Stimulated activated CD4-positive, alpha-beta T cell treated with anti-CD3 and anti-CD28 coated beads, Interleukin-12 subunit alpha, Interleukin-12 subunit beta, amount 100 ng/mL, for 4 hours (primary cell): ENCODE results near the gene DDA1.

Experiments
- DNase-seq: peaks from one replicate; pipeline ENCODE4 v3.0.0-alpha.2; 2020

DDA1 gene

GRCh38 chr19:17330262-17331044 is 21.1 kb downstream of the DDA1 start:
- no peak for DNase-seq

DNA sequence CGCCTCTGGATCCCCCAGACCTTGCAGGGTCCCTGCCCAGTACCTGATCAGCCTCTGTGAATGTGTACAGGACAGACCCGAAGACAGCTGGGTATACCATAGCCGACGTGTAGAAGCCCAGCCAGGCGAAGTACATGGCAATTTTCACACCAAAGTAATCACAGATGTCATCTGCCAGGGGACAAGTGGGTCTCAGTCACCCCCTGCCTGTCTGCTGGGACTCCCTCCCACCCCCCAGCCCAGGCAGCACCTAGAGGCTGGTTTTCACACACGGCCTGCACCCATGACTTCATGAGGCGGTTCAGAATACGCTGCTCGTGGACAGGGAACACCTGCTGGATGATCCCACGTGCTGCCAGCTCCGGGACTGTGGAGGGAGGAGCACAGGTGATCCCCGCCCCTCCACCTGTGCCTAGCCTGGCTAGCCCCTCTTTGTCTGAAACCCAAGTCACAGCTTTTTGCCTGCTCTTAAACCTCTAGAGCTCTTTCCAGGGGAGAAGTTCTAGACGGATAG is 21.7 kb downstream of the DDA1 start:
- DNase-seq: no peak

GRCh38 chr19:17332360-17332676 is 23.0 kb downstream of the DDA1 start:
- DNase-seq: no peak

- no peak for DNase-seq
Observed at GRCh38 chr19:17332677-17333581, 23.6 kb downstream of the DDA1 start.

GRCh38 chr19:17333611-17334413 is 24.4 kb downstream of the DDA1 start:
- peak; percentile 64 for DNase-seq

GRCh38 chr19:17334414-17335409 is 25.3 kb downstream of the DDA1 start, which contains the start of gene ANO8:
Gene ANO8 (minus strand): TSS chr19:17334855. CDS start chr19:17334670, 185 bp downstream.
- DNase-seq: peak; percentile 98

DNA sequence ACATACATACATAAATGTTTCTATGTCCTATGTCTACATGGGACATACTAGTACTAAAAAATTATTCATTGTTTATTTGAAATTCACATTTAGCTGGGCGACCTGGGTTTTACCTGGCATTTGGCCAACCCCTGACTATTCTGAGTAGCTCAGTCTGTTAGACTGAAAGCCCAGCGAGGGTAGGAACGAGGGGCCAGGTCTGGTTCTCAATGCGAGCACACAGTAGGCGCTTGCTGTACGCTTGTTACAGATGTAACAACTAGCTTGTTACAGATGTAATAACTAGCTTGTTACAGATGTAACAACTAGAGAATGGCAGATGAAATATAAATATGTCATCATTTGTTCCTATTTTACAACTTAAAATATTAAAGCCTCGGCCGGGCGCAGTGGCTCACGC is 26.2 kb downstream of the DDA1 start:
- DNase-seq: no peak

DNA sequence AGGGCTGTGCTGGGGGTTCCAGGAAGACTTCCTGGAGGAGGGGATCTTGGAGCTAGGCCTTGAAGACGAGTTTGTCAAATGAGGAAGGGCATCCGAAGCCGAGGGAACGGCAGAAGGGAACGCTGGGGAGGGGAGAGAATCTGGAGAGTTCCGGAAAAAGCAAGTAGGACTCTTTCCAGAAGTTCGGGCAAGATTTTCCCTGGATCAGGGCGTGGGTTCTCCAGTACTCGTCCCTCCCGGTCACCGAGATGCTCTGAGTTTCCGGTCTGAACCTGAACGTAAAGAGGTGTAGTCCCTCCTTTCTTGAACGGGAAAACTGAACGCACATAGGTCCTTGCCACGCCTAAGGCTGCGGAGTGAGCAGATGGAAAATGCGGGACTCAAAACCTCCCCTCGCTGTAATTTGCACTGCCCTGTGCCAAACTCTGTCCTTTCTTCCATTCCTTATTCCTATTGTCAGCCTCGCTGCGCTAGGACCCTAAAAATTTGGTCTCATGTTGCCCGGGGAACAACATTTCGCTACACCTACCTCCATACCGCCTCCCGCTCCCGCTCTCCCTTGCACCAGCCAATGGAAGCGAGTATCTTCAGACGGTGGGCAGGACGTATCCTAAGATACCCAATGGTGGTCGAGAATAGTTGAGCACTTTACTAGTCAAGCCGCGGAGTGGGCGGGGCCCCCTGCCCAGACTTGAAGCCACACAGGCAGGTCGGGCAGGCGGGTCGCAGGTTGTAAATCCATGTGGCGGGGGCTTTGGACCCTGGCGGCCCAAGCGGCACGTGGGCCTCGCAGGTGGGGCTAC is 27.7 kb downstream of the DDA1 start, which contains the start of gene GTPBP3:
Gene GTPBP3, plus strand, starts transcription at position 682 of the 803 bp plus-strand sequence. Its CDS starts 59 bp downstream, at position 741.
- DNase-seq: peak; percentile 95

- DNase-seq: peak; percentile 38
Observed at GRCh38 chr19:17337675-17338432, 28.5 kb downstream of the DDA1 start.

- no peak for DNase-seq
Observed at GRCh38 chr19:17338433-17339078, 29.2 kb downstream of the DDA1 start.

DNA sequence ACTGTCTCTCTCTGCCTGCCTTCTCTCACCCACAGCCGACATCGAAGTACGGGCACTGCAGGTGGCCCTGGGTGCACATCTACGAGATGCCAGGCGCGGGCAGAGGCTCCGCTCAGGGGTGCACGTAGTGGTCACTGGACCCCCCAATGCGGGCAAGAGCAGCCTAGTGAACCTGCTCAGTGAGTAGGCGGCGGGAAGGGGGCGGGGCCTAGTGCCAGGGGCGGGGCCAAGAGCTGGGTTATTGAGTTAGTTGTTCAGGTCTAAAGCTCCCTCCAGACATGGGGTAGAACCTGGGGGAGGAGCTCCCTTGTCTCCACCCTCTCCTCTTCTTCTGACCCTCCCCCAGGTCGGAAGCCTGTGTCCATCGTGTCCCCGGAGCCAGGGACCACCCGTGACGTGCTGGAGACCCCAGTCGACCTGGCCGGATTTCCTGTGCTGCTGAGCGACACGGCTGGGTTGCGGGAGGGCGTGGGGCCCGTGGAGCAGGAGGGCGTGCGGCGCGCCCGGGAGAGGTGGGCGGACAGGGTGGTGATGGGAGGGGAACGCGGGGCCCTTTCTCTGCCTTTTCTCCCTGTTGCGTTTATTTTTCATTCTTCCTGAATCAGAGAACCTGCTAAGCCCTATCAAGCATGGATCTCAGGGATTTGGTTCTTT is 29.9 kb downstream of the DDA1 start:
- peak; percentile 60 for DNase-seq

DNA sequence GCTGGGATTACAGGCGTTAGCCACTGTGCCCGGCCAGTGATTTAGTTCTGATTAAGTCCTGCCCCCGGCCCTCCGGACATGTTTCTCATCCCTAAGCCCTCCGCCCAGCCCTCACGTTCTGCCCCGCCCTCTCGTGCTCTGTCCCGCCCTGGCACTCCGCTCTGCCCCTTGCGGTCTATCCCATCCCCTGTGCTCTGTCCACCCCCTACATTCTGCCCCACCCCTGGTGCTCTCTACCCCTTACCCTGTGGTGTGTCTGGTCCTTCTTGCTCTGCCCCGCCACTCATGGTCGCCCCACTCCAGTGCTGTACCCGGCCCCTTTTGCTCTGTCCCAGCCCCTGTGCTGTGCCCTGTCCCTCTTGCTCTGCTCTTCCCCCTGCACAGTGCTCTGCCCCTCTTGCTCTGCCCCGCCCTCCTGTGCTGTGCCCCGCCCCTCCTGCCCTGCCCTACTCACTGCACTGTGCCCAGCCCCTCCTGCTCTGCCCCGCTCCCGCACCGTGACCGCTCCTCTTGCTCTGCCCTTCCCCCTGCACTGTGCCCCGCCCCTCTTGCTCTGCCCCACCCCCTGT is 31.0 kb downstream of the DDA1 start:
- DNase-seq: no peak

DNA sequence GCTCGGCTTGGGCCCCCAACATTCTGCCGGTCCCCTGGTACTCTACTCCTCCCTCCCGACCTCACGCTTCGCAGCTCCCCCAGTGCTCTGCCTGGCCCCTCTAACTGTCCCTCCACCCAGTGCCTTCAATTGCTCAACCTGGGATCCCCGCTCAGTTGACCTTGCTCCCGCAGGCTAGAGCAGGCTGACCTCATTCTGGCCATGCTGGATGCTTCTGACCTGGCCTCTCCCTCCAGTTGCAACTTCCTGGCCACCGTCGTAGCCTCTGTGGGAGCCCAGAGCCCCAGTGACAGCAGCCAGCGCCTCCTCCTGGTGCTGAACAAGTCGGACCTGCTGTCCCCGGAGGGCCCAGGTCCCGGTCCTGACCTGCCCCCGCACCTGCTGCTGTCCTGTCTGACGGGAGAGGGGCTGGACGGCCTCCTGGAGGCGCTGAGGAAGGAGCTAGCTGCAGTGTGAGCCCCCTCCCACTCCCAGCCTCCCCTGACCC is 31.6 kb downstream of the DDA1 start:
- no peak for DNase-seq

GRCh38 chr19:17341386-17341785 is 32.0 kb downstream of the DDA1 start:
- no peak for DNase-seq

DNA sequence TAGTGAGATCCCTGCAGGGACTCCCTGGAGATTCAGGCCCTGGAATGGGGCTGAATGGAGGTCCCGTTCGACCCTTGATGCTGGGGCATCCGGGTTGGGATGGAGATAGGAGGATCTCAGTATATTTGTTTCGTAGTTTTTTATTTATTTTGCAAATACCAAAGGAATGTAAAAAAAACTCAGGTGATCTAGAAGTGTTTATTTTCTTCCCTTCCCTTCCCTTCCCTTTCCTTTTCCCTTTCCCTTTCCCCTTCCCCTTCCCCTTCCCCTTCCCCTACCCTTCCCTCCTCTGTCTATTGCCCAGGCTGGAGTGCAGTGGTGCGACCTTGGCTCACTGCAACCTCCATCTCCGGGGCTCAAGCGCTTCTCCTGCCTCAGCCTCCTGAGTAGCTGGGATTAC is 32.5 kb downstream of the DDA1 start:
- DNase-seq: no peak

DNA sequence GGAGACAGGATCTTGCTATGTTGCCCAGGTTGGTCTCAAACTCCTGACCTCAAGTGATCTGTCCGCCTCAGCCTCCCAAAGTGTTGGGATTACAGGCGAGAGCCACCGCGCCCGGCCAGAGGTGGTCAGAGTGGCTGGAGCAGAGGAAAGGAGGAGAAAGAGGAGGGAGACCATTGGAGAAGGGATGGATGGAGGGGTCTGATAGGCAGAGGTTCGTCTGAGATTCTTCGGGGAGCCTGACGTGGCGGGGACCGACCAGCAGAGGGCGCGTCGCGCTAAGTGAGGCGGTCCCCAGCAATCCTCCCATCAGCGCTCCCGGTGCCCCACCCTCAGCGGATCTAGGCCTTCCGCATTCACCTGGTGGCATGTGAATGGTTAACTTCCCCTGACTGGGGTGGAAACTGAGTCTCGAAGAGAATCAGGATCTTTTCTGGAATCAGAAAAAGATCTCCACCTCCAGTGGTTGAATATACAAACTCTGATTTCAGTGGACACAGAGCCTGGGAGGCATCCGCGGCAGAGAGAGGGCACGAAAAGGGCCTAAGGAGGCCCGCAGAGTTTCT is 36.8 kb downstream of the DDA1 start:
- peak; percentile 78 for DNase-seq

DNA sequence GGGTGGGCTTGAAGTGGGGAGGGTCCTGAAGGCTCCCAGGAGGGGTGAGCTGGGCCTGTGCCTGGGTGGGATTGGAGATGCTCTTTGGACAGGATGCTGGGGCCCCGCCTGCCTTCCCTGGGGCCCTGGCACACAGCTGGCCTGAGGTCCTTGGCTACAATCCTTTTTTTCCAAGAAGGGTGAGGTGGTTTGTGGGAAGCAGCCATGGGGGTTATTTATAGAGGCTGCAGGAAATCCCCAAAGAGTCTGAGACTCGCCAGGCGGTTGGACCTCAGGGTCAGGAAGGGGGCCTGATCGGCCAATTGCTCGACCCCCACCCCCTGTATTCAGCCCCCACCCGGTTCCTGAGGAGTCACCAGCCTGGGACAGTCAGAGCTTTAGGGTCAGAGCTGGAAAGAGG is 38.0 kb downstream of the DDA1 start:
- no peak for DNase-seq

DNA sequence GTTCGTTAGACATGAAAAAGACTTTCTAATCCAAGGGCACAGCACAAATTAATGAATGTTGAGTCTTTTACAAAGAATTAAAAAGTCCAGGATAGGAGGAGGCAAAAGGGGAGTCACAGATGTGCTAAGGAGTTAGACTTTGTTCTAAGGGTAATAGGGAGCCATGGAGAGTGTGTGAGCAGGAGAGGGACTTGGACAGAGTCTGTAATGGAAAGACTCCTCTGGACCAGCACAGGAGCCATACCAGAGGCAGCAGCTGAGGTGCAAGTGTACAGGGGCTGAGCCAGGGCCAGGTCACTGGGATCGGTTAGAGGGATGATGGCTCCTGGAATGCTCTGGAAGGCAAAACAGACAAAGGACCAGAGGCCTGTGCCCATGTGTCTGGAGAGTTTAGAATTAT is 38.5 kb downstream of the DDA1 start:
- no peak for DNase-seq
